ENCODE results near the gene PRKCI.
"Not testable (repeated sequence)": the region's sequence is repeated elsewhere in the genome, so short reads cannot be mapped to it uniquely, and the experiment has no call there.

The PRKCI gene

DNA sequence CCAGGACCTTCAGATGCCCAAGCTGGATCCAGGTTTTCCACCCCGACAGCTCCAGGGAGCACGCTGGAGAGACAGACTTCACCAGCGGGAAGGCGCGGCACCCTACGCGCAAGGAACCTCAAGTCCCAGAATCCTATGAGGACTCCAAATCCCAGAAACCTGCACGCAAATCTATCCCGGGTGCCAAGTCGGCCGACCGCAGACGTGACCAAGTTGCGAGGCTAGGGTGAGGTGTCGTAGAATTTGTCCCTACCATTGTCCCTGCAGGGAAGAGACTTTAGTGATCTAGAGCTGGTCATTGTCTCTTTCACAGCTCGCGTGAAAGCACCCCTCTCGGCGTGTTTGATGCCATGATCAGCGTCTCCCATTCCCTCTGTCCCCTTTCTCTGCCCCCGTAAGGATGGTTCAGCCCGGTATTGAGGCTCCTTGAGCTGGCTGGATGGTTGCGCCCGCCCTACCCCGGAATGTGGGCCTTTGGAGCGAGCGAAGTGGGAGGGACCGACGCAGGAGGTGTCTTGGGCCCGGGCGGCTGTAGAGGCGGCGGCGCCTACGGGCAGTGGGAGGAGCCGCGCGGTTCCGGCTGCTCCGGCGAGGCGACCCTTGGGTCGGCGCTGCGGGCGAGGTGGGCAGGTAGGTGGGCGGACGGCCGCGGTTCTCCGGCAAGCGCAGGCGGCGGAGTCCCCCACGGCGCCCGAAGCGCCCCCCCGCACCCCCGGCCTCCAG lies at the start of gene PRKCI:
TSS of gene PRKCI (plus strand) at position 501 of the 723 bp plus-strand sequence. CDS start 246 bp downstream, outside the sequence.
- in situ Hi-C loops (cut with HindIII; ENCODE audit: low sequenced_read_pairs): loop anchor here (10.0 kb wide), 1 partner anchor 87 kb away; no protein-coding TSS in a partner anchor

DNA sequence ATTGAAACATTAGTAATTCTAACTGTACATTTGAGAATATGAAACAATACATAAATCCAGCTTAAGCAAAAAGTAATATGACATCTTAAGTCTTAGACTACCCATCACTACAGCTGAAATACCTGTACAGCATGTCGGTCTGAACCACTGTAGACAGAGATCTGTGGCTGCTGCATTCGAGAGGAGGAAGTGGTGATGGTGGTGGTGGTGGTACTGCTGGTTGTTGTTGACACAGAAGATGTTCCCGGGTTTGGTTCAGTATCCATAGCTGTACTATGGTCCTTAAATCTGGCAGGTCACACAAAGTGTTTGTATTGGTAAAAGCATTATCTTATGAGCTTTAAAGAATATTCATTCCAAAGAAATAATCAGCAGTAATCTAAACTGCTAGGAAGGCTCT lies 43.6 kb upstream of the PRKCI start:
- in situ Hi-C loops (cut with HindIII; ENCODE audit: low sequenced_read_pairs): no loop called here

GRCh38 chr3:170179432-170179831 lies 42.8 kb upstream of the PRKCI start:
- in situ Hi-C loops (cut with HindIII; ENCODE audit: low sequenced_read_pairs): no loop called here

DNA sequence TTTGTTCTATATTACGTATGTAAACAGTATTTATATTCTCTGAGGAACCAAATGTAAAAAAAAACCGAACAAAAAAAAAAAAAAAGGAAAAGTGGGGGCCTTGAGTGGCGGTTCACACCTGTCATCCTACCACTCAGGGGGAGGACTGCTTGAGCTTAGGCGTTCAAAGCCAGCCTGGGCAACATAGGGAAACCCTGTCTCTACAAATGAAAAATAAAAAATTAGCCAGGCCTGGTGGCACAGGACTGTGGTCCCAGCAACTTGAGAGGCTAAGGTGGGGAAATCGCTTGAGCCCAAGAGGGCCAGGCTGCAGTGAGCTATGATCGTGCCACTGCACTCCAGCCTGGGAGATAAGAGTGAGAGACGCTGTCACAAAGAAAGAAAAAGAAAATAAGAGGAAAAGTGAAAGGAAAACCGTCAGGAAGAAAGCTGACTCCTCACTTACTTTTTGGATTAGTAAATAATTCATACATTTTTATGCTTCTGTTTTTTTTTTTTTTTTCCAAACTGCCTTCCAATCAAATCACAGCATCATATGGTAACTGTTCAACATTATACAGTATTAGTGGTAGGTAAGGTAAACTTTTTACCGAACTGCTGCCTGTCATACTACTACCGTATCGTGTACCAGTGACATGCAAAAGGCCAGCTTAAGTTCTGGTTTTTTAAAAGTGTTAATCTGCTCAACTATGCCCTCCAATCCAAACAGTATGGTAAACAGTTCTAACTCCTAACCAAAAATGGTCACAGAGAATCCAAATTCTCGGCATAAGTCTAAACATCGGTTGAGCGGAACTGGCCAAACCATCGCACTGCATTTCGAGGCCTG lies 41.9 kb upstream of the PRKCI start:
- in situ Hi-C loops (cut with HindIII; ENCODE audit: low sequenced_read_pairs): no loop called here

GRCh38 chr3:170180908-170181885 lies 41.0 kb upstream of the PRKCI start, which contains the start of gene PHC3:
PHC3 (minus strand) TSS chr3:170181733; CDS start chr3:170181715, 18 bp downstream.
- in situ Hi-C loops (cut with HindIII; ENCODE audit: low sequenced_read_pairs): no loop called here

DNA sequence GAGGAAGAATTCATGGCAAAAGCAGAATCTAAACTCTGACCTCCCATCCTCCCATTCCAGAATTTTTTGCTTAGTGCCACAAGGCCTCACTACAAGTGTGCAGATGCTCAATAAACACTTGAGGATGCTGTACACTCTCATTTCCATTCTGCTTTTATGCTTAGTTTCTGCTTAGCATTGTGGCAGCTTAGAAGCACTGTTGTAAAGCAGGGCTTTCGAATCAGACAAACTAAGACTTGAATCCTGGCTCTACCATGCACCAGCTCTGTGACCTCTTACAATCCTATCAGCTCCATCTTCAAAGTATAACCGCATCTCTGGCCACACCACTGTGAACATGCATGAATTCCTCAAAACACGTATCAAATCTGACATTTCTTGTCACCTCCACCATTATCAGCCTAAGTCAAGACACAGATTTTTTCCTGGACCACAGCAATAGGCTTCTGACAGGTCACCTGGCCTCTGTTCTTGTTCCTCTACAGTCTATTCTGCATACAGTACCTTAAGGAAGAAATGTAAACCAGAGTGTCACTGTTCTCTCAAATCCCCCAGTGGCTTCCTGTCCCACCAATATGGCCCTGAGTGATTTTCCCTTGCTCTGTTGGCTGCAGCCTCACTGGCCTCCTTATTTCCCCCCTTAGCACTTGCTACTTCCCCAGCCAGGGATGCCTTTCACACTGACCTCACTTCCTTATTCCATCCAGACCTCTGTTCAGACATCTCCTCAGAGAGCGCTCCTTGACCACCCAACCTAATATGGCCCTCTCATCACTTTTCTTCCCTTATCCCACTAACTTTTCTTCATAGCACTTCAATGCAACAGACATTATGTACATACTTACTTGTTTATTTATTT lies 32.6 kb upstream of the PRKCI start:
- in situ Hi-C loops (cut with HindIII; ENCODE audit: low sequenced_read_pairs): loop anchor here (5.0 kb wide), 1 partner anchor 52 kb away; no protein-coding TSS in a partner anchor

- in situ Hi-C loops (cut with HindIII; ENCODE audit: low sequenced_read_pairs): not testable (repeated sequence)
Observed at GRCh38 chr3:170195759-170196158, 26.5 kb upstream of the PRKCI start.

DNA sequence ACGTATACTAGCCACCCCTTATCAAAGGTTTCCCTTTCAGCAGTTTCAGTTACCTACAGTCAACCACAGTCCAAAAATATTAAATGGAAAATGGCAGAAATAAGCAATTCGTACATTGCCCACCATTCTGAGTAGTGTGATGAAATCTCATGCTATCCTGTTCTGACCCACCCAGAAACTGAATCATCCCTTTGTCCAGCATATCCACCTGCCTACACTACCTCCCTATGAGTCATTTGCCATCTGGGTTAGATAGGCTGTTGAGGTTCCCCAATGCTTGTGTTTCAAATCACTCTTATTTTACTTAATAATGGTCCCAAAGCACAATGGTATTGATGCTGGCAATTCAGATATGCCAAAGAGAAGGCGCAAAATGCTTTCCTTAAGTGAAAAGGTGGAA lies 25.4 kb upstream of the PRKCI start:
- in situ Hi-C loops (cut with HindIII; ENCODE audit: low sequenced_read_pairs): no loop called here

DNA sequence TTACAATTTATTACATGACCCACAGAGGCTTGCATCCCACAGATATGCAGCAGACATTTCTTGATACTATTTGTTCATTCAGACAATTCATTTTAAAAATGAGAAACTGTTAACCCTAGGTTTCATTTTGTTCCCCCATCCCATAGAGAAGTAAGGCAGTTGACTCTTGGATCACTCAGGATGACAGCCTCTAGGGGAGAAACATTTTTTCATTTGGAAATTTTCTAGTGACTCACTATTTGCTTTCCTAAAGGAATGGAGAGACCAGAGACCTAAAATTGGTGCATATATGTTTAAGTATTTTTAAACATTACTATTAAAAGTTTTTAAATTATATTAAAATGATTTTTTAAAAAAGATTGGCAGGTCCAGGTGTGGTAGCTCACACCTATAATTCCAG lies 21.2 kb upstream of the PRKCI start:
- in situ Hi-C loops (cut with HindIII; ENCODE audit: low sequenced_read_pairs): no loop called here

DNA sequence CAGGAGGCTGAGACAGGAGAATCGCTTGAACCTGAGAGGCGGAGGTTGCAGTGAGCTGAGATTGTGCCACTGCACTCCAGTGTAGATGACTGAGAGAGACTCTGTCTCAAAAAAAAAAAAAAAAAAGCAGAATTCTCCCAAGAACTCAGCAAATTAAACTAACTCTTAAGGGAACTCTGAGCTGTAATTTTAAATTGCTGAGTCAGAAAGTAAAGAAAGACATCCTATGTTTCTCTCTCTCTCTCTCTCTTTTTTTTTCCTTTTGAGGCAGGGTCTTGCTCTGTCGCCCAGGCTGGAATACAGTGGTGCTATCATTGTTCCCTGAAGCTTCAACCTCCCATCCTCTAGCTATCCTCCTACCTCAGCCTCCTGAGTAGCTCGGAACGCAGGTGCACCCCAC lies 20.7 kb upstream of the PRKCI start:
- in situ Hi-C loops (cut with HindIII; ENCODE audit: low sequenced_read_pairs): no loop called here

DNA sequence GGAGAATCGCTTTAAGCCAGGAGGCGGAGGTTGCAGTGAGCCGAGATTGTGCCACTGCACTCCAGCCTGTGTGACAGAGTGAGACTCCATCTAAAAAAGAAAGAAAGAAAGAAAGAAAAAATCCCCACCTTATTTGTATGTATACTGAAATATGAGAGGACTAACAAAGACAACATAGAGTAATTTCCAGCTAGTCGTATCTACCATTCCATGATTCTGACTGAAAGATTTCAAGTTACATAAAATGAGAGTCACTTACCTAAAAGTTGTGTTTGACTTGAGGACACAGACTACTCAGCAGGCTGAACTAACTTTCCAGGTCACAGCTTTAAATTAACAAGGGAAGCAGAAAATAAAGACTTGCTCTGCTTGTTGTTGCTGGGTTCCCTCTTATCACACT lies 18.8 kb upstream of the PRKCI start:
- in situ Hi-C loops (cut with HindIII; ENCODE audit: low sequenced_read_pairs): no loop called here

DNA sequence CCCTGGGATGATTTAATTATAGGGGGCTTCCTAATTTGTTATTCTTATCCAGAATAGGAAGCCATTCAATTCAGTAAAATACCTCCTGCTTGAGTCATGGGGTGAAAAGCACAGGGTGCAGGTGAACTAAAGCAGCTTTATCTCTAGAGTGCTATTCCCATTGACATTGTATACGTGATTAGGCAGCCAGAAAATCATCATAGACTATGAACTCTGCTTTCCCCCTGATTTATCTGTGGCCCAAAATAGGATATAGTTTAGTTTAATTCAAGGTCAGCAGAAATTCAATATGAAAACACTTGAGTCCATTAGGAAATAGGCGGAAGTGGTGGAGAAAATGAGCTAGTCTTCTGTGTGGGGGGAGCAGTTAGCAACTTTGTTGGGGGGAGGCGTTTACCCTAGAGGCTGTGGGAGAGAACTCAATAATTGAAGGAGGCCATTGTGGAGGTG lies 18.2 kb upstream of the PRKCI start:
- in situ Hi-C loops (cut with HindIII; ENCODE audit: low sequenced_read_pairs): no loop called here

DNA sequence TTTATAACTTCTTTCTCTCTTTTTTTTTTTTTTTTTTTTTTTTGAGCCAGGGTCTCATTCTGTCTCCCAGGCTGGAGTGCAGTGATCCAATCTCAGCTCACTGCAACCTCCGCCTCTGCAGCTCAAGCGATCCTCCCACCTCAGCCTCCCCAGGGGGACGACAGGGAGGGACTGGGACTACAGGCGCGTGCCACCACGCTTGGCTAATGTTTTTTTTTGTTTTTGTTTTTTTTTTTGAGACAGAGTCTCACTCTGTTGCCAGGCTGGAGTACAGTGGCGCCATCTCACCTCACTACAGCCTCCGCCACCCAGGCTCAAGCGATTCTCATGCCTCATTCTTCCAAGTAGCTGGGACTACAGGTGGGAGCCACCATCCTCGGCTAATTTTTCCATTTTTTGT lies 17.7 kb upstream of the PRKCI start:
- in situ Hi-C loops (cut with HindIII; ENCODE audit: low sequenced_read_pairs): no loop called here

DNA sequence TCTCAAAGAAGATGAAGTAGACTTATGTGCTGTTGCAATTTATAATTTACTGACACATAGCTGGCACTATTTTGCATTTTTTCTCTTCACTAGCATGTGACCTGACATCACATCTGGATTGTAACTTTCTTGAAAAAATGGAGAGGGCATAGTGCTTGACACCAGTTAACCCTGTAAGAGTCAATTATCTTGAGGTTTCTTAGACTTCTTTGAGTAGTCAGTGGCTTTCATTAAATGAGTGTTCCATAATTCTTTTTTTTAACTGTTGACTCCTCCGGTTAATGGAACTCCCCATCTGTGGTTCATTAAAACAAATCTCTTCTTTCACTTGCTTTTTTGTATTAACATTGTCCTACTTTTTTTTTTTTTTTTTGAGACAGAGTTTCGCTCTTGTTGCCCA lies 16.9 kb upstream of the PRKCI start:
- in situ Hi-C loops (cut with HindIII; ENCODE audit: low sequenced_read_pairs): loop anchor here (5.0 kb wide), 1 partner anchor 67 kb away; no protein-coding TSS in a partner anchor

GRCh38 chr3:170206164-170206762 lies 16.0 kb upstream of the PRKCI start:
- in situ Hi-C loops (cut with HindIII; ENCODE audit: low sequenced_read_pairs): loop anchor here (5.0 kb wide), 1 partner anchor 66 kb away; no protein-coding TSS in a partner anchor

DNA sequence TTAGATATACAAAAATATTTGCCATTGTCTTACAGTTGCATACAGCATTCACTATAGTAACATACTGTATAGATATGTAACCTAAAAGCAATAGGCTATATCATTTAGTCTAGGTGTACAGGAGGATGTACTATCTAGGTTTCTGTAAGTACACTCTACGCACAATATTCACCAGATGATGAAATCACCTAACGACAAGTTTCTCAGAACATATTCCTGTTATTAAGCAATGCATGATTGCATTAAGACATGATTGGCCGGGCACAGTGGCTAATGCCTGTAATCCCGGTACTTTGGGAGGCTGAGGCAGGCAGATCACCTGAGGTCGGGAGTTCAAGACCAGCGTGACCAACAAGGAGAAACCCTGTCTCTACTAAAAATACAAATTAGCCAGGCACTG lies 14.5 kb upstream of the PRKCI start:
- in situ Hi-C loops (cut with HindIII; ENCODE audit: low sequenced_read_pairs): loop anchor here (5.0 kb wide), 1 partner anchor 65 kb away; no protein-coding TSS in a partner anchor

DNA sequence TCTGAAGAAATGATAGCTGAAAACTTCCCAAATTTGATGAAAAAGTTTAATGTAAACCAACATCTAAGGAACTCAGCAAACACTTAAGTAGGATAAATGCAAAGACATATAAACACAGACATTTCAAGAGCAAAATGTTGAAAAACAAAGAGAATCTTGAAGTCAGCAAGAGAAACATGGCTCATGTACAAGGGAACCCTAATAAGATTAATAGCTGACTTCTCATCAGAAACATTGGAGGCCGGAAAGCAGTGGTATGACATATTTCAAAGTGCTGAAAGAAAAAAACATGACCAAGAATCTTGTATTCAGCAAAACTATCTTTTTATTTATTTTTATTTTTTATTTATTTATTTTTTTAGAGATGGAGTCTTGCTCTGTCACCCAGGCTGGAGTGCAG lies 10.6 kb upstream of the PRKCI start:
- in situ Hi-C loops (cut with HindIII; ENCODE audit: low sequenced_read_pairs): no loop called here

DNA sequence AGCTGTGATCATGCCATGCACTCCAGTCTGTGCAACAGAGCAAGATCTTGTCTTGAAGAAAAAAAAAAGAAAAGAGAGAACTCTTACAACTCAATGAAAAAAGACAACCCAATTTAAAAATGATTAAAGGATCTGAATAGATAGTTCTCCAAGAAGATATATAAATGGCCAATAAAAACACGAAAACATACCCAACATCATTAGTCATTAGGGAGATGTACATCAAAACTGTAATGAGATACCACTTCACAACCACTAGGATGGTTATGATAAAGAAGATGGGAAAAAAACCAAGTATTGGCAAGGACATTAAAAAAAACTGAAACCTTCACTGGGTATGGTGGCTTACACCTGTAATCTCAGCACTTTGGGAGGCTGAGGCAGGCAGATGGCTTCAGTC lies 2.4 kb upstream of the PRKCI start:
- in situ Hi-C loops (cut with HindIII; ENCODE audit: low sequenced_read_pairs): loop anchor here (10.0 kb wide), 1 partner anchor 85 kb away; no protein-coding TSS in a partner anchor

GRCh38 chr3:170220871-170221270 lies 1.4 kb upstream of the PRKCI start:
- in situ Hi-C loops (cut with HindIII; ENCODE audit: low sequenced_read_pairs): loop anchor here (10.0 kb wide), 1 partner anchor 86 kb away; no protein-coding TSS in a partner anchor
